K562 (cell line): ENCODE results near the gene ZNF362.

Experiments
- BRCA1 ChIP-seq, 2 experiments: fragments of 450-650 bp in 1 of 2; sonication (generic) in 1 of 2; formaldehyde crosslinking in 1 of 2; IDR thresholded peaks; 2 replicates each; pipeline versions ENCODE4 v1.5.0 to v1.6.1; 2017 to 2020; ENCODE audit warnings: mild to moderate bottlenecking in 1 of 2, missing genetic modification reagents in 1 of 2
- CTCF ChIP-seq, 3 experiments: IDR thresholded peaks in 2 of 3; conservative IDR thresholded peaks in 1 of 3; 2 replicates each; pipeline ENCODE4 v1.5.1; 2011 to 2012; ENCODE audit warnings: low read length in 3 of 3, mild to moderate bottlenecking in 3 of 3, control low read depth in 2 of 3, improper control_type of control experiment in 1 of 3, inconsistent platforms in 1 of 3, low read depth in 1 of 3, mixed read lengths in 1 of 3, moderate library complexity in 1 of 3; ENCODE audit not compliant: insufficient read depth in 2 of 3
- GATAD2A ChIP-seq: fragments of 450-650 bp; IDR thresholded peaks from 2 replicates; pipeline ENCODE4 v1.6.1; 2017
- KLF6 ChIP-seq: fragments of 250-450 bp; sonication (Bioruptor Pico); IDR thresholded peaks from 2 replicates; pipeline ENCODE4 v1.4.0; 2020; ENCODE audit warnings: mild to moderate bottlenecking, moderate library complexity, borderline replicate concordance
- MYNN ChIP-seq, 2 experiments: sonication (generic); formaldehyde crosslinking in 1 of 2; IDR thresholded peaks; 2 replicates each; pipeline versions ENCODE4 v1.5.0 to v1.6.1; 2016 to 2020; ENCODE audit warnings: antibody characterized with exemption in 1 of 2, missing genetic modification reagents in 1 of 2
- NR3C1 ChIP-seq: sonication (generic); formaldehyde crosslinking; IDR thresholded peaks from 2 replicates; pipeline ENCODE4 v1.8.1; 2022; ENCODE audit warnings: missing genetic modification reagents
- PHB2 ChIP-seq: fragments of 450-650 bp; IDR thresholded peaks from 2 replicates; pipeline ENCODE4 v1.6.1; 2017; ENCODE audit warnings: low read depth
- SMARCC2 ChIP-seq: fragments of 450-650 bp; IDR thresholded peaks from 2 replicates; pipeline ENCODE4 v1.6.1; 2017; ENCODE audit warnings: antibody characterized with exemption, moderate library complexity, mild to moderate bottlenecking, low read depth
- SMC3 ChIP-seq: conservative IDR thresholded peaks from 2 replicates; pipeline ENCODE4 v1.6.1; 2011; ENCODE audit warnings: low read depth, low read length, improper control_type of control experiment; ENCODE audit not compliant: insufficient read depth
- YY1 ChIP-seq, 3 experiments: IDR thresholded peaks; 2 replicates each; pipeline ENCODE4 v1.6.1; 2011; ENCODE audit warnings: low read length in 2 of 3, mild to moderate bottlenecking in 2 of 3, moderate library complexity in 2 of 3, borderline replicate concordance in 1 of 3, control low read depth in 1 of 3, low read depth in 1 of 3; ENCODE audit not compliant: insufficient read depth in 3 of 3, insufficient replicate concordance in 2 of 3, control insufficient read depth in 1 of 3, insufficient read length in 1 of 3; ENCODE audit errors: extremely low read depth in 1 of 3
- ZSCAN29 ChIP-seq: fragments of 450-650 bp; IDR thresholded peaks from 2 replicates; pipeline ENCODE4 v1.6.1; 2017

DNA sequence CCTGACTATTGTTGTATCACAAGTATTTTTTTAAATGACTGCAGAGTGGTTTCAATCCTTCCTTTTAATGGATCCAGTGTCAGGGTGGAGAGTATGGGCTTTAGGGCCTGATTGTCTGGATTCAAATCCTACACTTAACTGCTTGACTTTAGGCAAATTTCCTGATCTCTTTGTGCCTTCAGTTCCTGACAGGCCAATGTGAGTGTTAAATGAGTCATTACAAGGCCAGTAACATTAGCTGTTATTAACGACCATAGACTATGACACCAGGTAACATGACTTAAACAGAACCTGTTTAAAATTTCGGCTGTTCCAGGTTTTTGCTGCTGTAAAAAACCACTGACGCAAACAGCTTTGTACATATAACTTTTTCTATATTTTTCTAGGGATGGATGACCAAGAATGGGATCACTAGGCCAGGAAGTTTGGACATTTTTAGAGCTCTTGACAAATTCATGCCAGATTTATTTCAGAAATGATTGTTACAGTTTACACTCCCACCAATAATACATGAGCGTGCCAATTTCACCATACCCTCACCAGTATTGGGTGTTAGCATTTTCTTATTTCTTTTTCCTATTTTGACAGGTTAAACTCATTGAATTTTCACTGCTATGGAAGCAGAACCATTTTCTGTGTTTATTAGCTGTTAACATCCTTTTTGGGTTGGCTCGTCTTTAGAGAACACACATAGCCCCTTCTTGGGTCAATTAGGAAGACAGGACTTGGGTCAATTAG, 11.3 kb downstream of the ZNF362 start:
- TF ChIP-seq NR3C1 (CRISPR knock-in tag) (no peak), GATAD2A (no peak), KLF6 (CRISPR knock-in tag) (no peak), MYNN (IDR thresholded peaks at IDR 0.05) (no peak), MYNN (CRISPR knock-in tag; IDR thresholded peaks at IDR 0.05) (no peak), SMC3 (no peak), PHB2 (no peak), SMARCC2 (no peak), BRCA1 (IDR thresholded peaks at IDR 0.05) (no peak), BRCA1 (CRISPR knock-in tag; IDR thresholded peaks at IDR 0.05) (no peak), ZSCAN29 (no peak), CTCF (IDR thresholded peaks at IDR 0.05 in 2 of 3, conservative IDR thresholded peaks at IDR 0.05 in 1 of 3; ENCODE audit: insufficient read depth in 2 of 3, low read depth in 1 of 3, low read length in 3 of 3) (no peak), YY1 (IDR thresholded peaks at IDR 0.05; ENCODE audit: borderline replicate concordance in 1 of 3, control insufficient read depth in 1 of 3, extremely low read depth in 1 of 3, insufficient read depth in 3 of 3, insufficient read length in 1 of 3, insufficient replicate concordance in 2 of 3, low read depth in 1 of 3, low read length in 2 of 3) (no peak)
